ENCODE data around the gene ADGRF1. TPM values are rescaled to one million over a fixed set of nuclear protein-coding genes. Genes with fewer than 3 reads are reported as not detected.

ADGRF1 gene
- total RNA-seq, 1 experiment from 2014 or later = not detected

DNA sequence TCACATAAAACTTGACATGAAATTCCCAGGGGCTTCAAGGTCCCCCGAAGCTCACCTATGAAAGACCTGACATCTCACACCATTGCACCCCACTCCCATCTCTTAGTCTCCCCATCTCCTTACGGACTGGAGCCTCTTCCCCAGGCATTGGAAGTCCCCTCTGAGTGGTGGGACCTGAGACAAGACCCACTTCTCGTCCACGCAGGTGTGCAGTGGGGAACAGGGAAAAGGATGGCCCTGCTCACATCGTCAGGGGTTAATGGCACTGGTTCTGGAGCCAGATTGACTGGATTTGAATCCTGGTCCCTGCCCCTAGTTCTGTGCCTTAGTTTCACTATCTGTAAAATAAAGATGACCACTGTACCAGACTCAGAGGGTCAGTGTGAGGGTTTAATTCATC, 15.5 kb downstream of the ADGRF1 start:
- no peaks in the 10 kb centered on the region for H3K27me3 ChIP-seq (replicated peaks)
- H3K36me3 ChIP-seq = no peaks in the 10 kb centered on the region
- no peaks in the 10 kb centered on the region for H3K9me3 ChIP-seq (replicated peaks)
- DNase-seq (ENCODE audit: low read depth in 1 of 2, low spot score in 2 of 2) = no peak
- H3K4me1 ChIP-seq (replicated peaks) = no peaks in the 10 kb centered on the region
- H3K27ac ChIP-seq = no peak overlapping the region
- no peak overlapping the region for H3K4me3 ChIP-seq

DNA sequence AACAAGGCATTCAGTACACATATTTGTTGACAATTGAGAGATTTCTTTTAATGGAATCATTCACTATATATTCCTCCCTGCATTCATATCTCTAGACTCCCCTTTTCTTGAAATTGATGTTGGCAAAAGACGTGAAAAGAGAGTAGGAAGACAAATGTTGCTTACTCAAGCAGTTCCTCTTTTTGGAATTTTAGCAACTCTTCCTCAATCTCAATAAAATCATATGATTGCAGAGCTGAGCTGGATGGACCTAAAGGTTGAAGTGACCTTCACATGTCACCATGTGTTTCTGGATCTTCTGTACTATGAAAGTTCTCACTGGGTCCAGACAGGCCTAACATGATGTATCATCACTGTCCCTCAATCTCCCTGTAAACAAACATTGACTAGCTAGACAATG, 18.6 kb downstream of the ADGRF1 start:
- no peaks in the 10 kb centered on the region for H3K36me3 ChIP-seq
- H3K4me1 ChIP-seq (replicated peaks) = no peaks in the 10 kb centered on the region
- no peak for DNase-seq (ENCODE audit: low read depth in 1 of 2, low spot score in 2 of 2)
- no peaks in the 10 kb centered on the region for H3K27me3 ChIP-seq (replicated peaks)
- no peak overlapping the region for H3K4me3 ChIP-seq
- H3K9me3 ChIP-seq (replicated peaks) = no peaks in the 10 kb centered on the region
- no peak overlapping the region for H3K27ac ChIP-seq

- no peaks in the 10 kb centered on the region for H3K27me3 ChIP-seq (replicated peaks)
These were observed 19.9 kb downstream of the ADGRF1 start for GRCh38 chr6:47022191-47022590.

GRCh38 chr6:47019941-47020340, 22.2 kb downstream of the ADGRF1 start:
- Histone ChIP-seq H3K36me3 (no peaks in the 10 kb centered on the region), H3K27ac (no peak overlapping the region), H3K27me3 (replicated peaks) (no peaks in the 10 kb centered on the region), H3K4me3 (no peak overlapping the region), H3K4me1 (replicated peaks) (no peaks in the 10 kb centered on the region), H3K9me3 (replicated peaks) (no peaks in the 10 kb centered on the region)
- no peak for DNase-seq (ENCODE audit: low read depth in 1 of 2, low spot score in 2 of 2)

More at GRCh38 chr6:47022191-47022590, 19.9 kb downstream of the ADGRF1 start:
- no peaks in the 10 kb centered on the region for H3K9me3 ChIP-seq (replicated peaks)
- H3K27ac ChIP-seq = no peak overlapping the region
- no peak overlapping the region for H3K4me3 ChIP-seq
- no peaks in the 10 kb centered on the region for H3K36me3 ChIP-seq
- H3K4me1 ChIP-seq (replicated peaks) = no peaks in the 10 kb centered on the region
- DNase-seq (ENCODE audit: low read depth in 1 of 2, low spot score in 2 of 2) = no peak

GRCh38 chr6:47016909-47017308, 25.2 kb downstream of the ADGRF1 start:
- Histone ChIP-seq H3K9me3 (replicated peaks) (no peaks in the 10 kb centered on the region), H3K27ac (no peak overlapping the region), H3K27me3 (replicated peaks) (no peaks in the 10 kb centered on the region), H3K4me1 (replicated peaks) (no peaks in the 10 kb centered on the region), H3K4me3 (no peak overlapping the region), H3K36me3 (no peaks in the 10 kb centered on the region)
- no peak for DNase-seq (ENCODE audit: low read depth in 1 of 2, low spot score in 2 of 2)

DNA sequence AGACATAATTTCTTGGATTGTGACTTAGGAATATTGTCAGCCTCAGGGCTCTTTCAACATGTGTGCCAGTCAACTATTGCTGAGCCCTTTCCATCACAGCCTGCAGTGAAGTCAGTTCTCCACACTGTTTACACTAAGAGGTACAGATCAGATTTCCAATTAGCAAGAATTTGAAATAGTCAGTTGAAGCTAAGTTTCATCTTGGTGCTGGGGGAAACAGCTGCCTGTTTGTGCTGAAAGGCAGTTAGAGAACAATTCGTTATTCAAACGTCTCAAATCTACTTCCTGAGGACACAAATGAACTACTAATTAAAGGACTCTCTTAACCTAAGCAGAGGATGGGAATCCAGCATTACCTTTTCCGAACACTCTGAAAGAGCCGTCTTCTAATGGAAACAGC, 25.9 kb downstream of the ADGRF1 start:
- no peaks in the 10 kb centered on the region for H3K9me3 ChIP-seq (replicated peaks)
- no peaks in the 10 kb centered on the region for H3K4me1 ChIP-seq (replicated peaks)
- H3K27ac ChIP-seq = no peak overlapping the region
- DNase-seq (ENCODE audit: low read depth in 1 of 2, low spot score in 2 of 2) = no peak
- H3K4me3 ChIP-seq = no peak overlapping the region
- no peaks in the 10 kb centered on the region for H3K36me3 ChIP-seq
- H3K27me3 ChIP-seq (replicated peaks) = no peaks in the 10 kb centered on the region

- no peaks in the 10 kb centered on the region for H3K4me1 ChIP-seq (replicated peaks)
- H3K27me3 ChIP-seq (replicated peaks) = no peaks in the 10 kb centered on the region
- H3K27ac ChIP-seq = no peak overlapping the region
- DNase-seq (ENCODE audit: low read depth in 1 of 2, low spot score in 2 of 2) = no peak
- H3K9me3 ChIP-seq (replicated peaks) = no peaks in the 10 kb centered on the region
- no peaks in the 10 kb centered on the region for H3K36me3 ChIP-seq
- H3K4me3 ChIP-seq = no peak overlapping the region
These were observed 27.7 kb downstream of the ADGRF1 start for GRCh38 chr6:47014401-47014800.

DNA sequence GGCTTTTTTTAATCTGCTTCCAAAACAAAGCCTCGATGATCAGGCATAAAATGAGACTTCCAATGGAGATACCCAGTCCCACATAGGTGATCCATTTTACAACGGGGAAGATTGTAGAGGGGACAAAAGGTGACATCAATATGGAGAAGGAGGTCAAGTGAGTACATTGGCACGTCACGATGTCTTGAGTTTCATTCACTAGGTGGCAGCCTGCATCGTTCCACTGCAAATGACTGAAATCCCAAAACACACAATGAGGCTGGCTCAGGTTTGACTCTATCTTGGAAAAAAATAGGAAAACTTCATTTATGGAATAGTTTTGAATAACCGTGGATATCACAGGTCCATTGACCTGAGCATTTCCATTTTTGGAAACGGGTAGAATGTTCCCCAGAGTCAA, 32.5 kb downstream of the ADGRF1 start:
- no peaks in the 10 kb centered on the region for H3K36me3 ChIP-seq
- H3K27me3 ChIP-seq (replicated peaks) = no peaks in the 10 kb centered on the region
- no peak overlapping the region for H3K4me3 ChIP-seq
- no peaks in the 10 kb centered on the region for H3K9me3 ChIP-seq (replicated peaks)
- H3K4me1 ChIP-seq (replicated peaks) = no peaks in the 10 kb centered on the region
- no peak overlapping the region for H3K27ac ChIP-seq
- DNase-seq (ENCODE audit: low read depth in 1 of 2, low spot score in 2 of 2) = no peak

DNA sequence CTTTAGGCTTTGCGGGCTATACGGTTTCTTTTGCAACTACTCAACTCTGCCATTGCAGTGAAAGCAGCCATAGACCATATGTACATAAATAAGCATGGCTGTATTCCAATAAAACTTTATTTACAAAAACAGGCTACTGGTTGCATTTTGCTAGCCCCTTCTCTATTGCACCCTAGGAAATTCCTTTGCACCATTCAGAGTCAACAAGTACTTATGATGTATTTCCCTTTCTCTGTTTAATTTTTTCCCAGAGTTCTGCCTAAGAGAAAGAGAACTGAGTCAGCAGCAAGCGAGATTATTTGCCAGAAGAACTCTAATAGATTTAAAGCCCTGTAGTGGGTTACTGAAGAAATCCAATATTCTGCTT, 33.8 kb downstream of the ADGRF1 start:
- no peak overlapping the region for H3K4me3 ChIP-seq
- no peaks in the 10 kb centered on the region for H3K36me3 ChIP-seq
- H3K9me3 ChIP-seq (replicated peaks) = no peaks in the 10 kb centered on the region
- H3K27ac ChIP-seq = no peak overlapping the region
- H3K27me3 ChIP-seq (replicated peaks) = no peaks in the 10 kb centered on the region
- DNase-seq (ENCODE audit: low read depth in 1 of 2, low spot score in 2 of 2) = no peak
- no peaks in the 10 kb centered on the region for H3K4me1 ChIP-seq (replicated peaks)

DNA sequence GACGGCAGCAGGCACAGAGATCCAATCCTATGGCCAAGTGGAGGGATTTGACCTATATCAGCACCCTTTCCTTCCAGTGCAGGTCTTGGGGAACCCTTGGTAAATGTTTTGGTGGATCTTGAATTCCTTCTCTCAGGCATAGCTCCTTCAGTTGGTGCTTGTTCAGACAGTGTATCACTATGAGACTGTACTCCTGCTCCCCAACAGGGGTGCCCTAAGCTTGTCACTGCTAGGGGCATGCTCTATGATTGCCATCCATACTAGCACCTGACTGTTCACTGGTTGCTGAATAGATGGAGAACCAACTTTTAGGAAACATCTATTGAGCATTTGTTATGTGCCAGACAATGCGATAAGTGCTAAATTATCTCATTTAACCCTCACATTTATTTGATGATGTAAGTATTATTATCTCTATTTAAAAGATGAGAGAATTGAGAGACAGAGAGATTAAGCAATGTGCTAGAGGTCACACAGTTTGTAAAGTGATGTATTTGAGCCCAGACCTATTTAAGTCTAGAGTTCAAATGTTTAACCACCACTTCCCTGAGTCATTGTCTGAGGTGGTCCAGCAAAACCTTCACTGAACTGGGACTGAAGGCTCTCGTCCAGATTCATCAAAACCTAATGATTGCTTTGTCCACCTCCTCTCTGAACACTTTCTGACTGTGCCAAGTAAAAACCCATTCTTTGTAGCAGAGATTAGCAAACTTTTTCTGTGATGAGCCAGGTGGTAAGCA, 34.3 kb downstream of the ADGRF1 start:
- no peak overlapping the region for H3K4me3 ChIP-seq
- no peak for DNase-seq (ENCODE audit: low read depth in 1 of 2, low spot score in 2 of 2)
- no peak overlapping the region for H3K27ac ChIP-seq
- no peaks in the 10 kb centered on the region for H3K27me3 ChIP-seq (replicated peaks)
- H3K36me3 ChIP-seq = no peaks in the 10 kb centered on the region
- H3K9me3 ChIP-seq (replicated peaks) = no peaks in the 10 kb centered on the region
- H3K4me1 ChIP-seq (replicated peaks) = no peaks in the 10 kb centered on the region

DNA sequence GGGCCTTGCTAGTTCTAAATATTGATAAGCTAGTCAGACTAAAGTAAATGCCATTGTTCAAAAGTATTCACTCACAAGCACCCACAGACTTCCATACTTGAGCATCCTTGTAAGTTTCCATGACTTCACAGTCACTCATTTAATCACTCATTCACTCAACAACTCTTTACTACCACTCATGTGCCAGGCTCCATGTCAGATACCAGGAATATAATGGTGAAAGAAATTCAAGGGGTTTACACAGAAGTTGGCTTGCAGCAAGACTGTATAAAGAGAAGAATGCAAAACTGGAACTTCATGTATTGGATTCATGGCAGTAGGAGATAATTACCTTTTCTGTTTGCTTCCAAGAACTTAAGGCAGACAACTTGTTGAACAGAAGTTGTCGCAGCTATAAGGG, 36.6 kb downstream of the ADGRF1 start:
- Histone ChIP-seq H3K27ac (no peak overlapping the region), H3K4me1 (replicated peaks) (no peaks in the 10 kb centered on the region), H3K27me3 (replicated peaks) (no peaks in the 10 kb centered on the region; the same call in 1 of the 2 replicates), H3K36me3 (no peaks in the 10 kb centered on the region), H3K4me3 (no peak overlapping the region), H3K9me3 (replicated peaks) (no peaks in the 10 kb centered on the region)
- DNase-seq (ENCODE audit: low read depth in 1 of 2, low spot score in 2 of 2) = no peak

GRCh38 chr6:47004463-47004862, 37.7 kb downstream of the ADGRF1 start:
- H3K27ac ChIP-seq = no peak overlapping the region
- no peak overlapping the region for H3K4me3 ChIP-seq
- H3K9me3 ChIP-seq (replicated peaks) = no peaks in the 10 kb centered on the region
- no peak for DNase-seq (ENCODE audit: low read depth in 1 of 2, low spot score in 2 of 2)
- H3K4me1 ChIP-seq (replicated peaks) = no peaks in the 10 kb centered on the region
- H3K36me3 ChIP-seq = no peaks in the 10 kb centered on the region
- H3K27me3 ChIP-seq (replicated peaks) = no peaks in the 10 kb centered on the region; the same call in 1 of the 2 replicates

GRCh38 chr6:47000842-47001241, 41.3 kb downstream of the ADGRF1 start:
- no peaks in the 10 kb centered on the region for H3K36me3 ChIP-seq
- no peak overlapping the region for H3K4me3 ChIP-seq
- no peaks in the 10 kb centered on the region for H3K9me3 ChIP-seq (replicated peaks)
- H3K27me3 ChIP-seq (replicated peaks) = no peaks in the 10 kb centered on the region; the same call in 1 of the 2 replicates
- no peak overlapping the region for H3K27ac ChIP-seq
- DNase-seq (ENCODE audit: low read depth in 1 of 2, low spot score in 2 of 2) = no peak
- H3K4me1 ChIP-seq (replicated peaks) = no peaks in the 10 kb centered on the region

DNA sequence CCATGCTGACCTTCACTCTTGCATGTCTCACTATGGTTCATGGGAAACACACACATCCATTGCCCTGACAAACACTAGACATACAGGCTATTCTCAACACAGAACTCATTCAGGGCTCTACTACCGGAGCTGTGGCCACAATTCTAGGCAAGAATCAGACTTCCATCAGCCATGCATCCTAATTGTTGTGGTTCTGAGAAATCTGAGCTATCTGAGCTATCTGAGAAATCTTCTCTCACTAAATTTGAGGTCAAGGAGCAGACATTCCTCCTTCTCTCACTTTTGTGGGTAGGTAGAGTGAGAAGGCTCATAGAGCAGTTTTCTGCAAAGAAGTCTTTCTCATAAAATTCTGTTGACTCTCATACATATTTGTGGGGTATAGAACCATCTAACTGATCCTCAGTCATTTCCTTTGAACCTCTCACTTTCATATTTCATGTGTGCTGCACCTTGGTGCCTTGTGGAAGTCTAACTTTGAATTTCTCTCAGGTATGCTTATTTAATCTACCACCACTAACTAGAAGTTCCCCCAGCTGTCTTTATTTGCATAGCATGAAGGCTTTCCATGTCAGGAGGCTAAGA, 43.6 kb downstream of the ADGRF1 start:
- Histone ChIP-seq H3K9me3 (replicated peaks) (no peaks in the 10 kb centered on the region), H3K4me1 (replicated peaks) (peaks cover 16% of the 10 kb centered on the region), H3K27ac (no peak overlapping the region), H3K27me3 (replicated peaks) (no peaks in the 10 kb centered on the region; the same call in 1 of the 2 replicates), H3K36me3 (no peaks in the 10 kb centered on the region), H3K4me3 (no peak overlapping the region)
- no peak for DNase-seq (ENCODE audit: low read depth in 1 of 2, low spot score in 2 of 2)

All from SJSA1 (cell line).